Thoracic aorta endothelial cell (primary cell): ENCODE data around the gene FGF8. TPM values are rescaled to one million over a fixed set of nuclear protein-coding genes. Genes with fewer than 3 reads are reported as not detected.

Experiments
- total RNA-seq: library from RNA; depleted of rRNA; stranded (reverse); fragments of >200 nt; gene quantifications from 2 replicates; pipeline ENCODE4 v1.2.3, GENCODE V29; 2012

Gene FGF8
- total RNA-seq: 0.13 TPM in 1 of 2 replicates, not detected in the other

GRCh38 chr10:101775273-101776160, at the start of gene FGF8:
FGF8 (minus strand) TSS chr10:101776114; CDS start chr10:101775900, 214 bp downstream.

GRCh38 chr10:101818119-101818871, 42.4 kb upstream of the FGF8 start, which contains the start of gene OGA:
OGA (minus strand) TSS chr10:101818444; CDS start chr10:101818022, 422 bp downstream.

DNA sequence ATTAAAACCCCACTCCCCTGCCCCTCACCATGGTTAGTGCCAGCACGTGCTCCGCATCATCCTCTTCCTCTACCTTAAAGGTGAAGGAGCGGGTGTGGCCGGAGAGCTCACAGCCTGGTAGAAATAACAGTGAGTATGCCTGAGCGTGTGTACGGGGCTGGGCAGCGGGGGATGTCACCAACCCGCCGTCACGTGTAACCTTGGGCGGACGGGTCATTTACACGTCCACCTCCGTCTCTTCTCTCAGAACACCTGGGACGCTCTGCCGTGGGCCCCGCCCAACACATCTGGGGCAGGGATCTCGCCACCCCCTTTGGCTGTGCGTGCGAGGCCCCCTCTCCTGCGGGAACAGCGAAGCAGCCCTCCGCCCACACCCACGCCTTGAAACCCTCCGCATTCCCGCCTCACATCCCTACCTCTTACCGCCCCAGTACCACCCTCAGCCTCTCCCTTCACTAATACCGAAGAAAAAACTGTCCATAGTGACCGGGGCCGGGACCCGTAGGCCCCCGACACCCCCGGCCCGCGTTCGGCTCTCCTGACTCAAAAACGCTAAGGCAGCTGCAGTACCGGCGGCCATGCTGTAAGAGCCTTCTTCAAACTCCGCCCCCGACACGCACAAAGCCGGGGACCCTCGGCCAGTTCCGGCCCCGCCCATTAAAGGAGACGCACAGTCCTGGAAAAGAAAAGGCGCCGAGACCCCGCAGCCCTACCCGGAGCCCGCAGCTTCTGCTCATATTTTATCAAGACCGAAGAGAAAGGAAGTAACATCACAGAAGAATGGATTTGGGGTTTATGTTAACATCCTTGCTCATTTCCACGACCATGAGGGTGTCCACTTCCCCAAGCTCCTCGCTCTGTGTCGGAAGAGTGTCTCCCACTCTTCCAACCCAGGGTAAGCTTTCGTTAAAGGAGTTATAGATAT, 7.2 kb upstream of the FGF8 start, which contains the start of gene NPM3:
Gene NPM3 (minus strand): TSS at position 636 of the 925 bp plus-strand sequence. CDS start 56 bp downstream, at position 580.

Other genes with a start within 250 kb of the FGF8 start
- gene POLL, start 187.9 kb downstream of the FGF8 start, total RNA-seq: 10.9 and 15.2 TPM in 2 replicates
- gene DPCD, start 187.8 kb downstream of the FGF8 start, total RNA-seq: 23.7 and 27.8 TPM in 2 replicates
- 15.5 and 18.8 TPM in 2 replicates for gene FBXW4, start 80.9 kb downstream of the FGF8 start, total RNA-seq
- 88.3 and 105 TPM in 2 replicates for gene NPM3, start 7.3 kb upstream of the FGF8 start, total RNA-seq
- gene OGA, start 42.3 kb upstream of the FGF8 start, total RNA-seq: 140 and 184 TPM in 2 replicates
- 0.79 and 0.80 TPM in 2 replicates for gene KCNIP2, start 67.7 kb upstream of the FGF8 start, total RNA-seq